Pancreas (tissue), 10 donors: ENCODE measurements around the gene CPED1. TPM values are rescaled to one million over a fixed set of nuclear protein-coding genes. Genes with fewer than 3 reads are reported as not detected.
A peak's percentile ranks its signal among the peaks of the same experiment; 100 is the strongest.

ENCODE experiments used
- ATAC-seq, 4 donors: fragments of 200-7000 bp; cut with Tn5 transposase; one replicate each; pipeline versions ENCODE4 v1.8.0 to v1.9.1; 2020; ENCODE audit warnings: mild to moderate bottlenecking in 4 of 4, moderate library complexity in 4 of 4
- DNase-seq, 6 donors: peaks; one replicate each; pipeline ENCODE4 v3.0.0-alpha.2; 2020
- FAIRE-seq: peaks from 2 replicates; lab custom pipeline; 2012; peaks lifted over from hg19 to GRCh38; lab: Jason Lieb, UNC
- H3K27ac ChIP-seq, 4 donors: fragments of 200-600 bp; sonication (generic); 1 replicate in 3 of 4; 2 replicates in 1 of 4; pipeline versions ENCODE4 v1.5.0 to v1.8.0; 2020
- H3K27me3 ChIP-seq, 4 donors: fragments of 200-600 bp; one replicate each; pipeline ENCODE4 v1.8.0; 2021
- H3K36me3 ChIP-seq, 3 donors: fragments of 200-600 bp; sonication (generic) in 1 of 3; one replicate each; pipeline versions ENCODE4 v1.5.0 to v1.8.0; 2020 to 2021
- H3K4me1 ChIP-seq, 3 donors: fragments of 200-600 bp; one replicate each; pipeline ENCODE4 v1.8.0; 2021
- H3K4me3 ChIP-seq, 4 donors: fragments of 200-600 bp; sonication (generic) in 2 of 4; one replicate each; pipeline versions ENCODE4 v1.5.0 to v1.8.0; 2020 to 2021
- H3K9me3 ChIP-seq, 4 donors: fragments of 200-600 bp; one replicate each; pipeline ENCODE4 v1.8.0; 2021
- WGBS, 2 donors: extraction: QIAGEN DNeasy Blood & Tissue Kit; methylation state at CpG; one replicate each; pipeline ENCODE4 v1.1.7; 2013; 5-methylcytosine and 5-hydroxymethylcytosine counted together
- intact Hi-C, 3 donors: fragments of 100-400 bp; cut with DNase I; formaldehyde crosslinking; loops; one replicate each; pipeline versions ENCODE4 v1.11.1 to v1.14.2; 2022
- polyA plus RNA-seq, 2 donors: library from polyadenylated mRNA; stranded (reverse); fragments of 200-250 nt; gene quantifications; one replicate each; pipeline ENCODE4 v1.2.3, GENCODE V29; 2013
- total RNA-seq, 6 donors: library from RNA; stranded (reverse); fragmentation: NEBNext Ultra II Directional in 4 of 6; extraction: Animal tissue kit (Norgen Biotek cat#: 25700) in 4 of 6; gene quantifications; one replicate each; pipeline versions ENCODE4 v1.2.1 to v1.2.4, GENCODE V29; 2021 to 2023
- TF ChIP-seq, protein P1 (sequence below), 4 donors: fragments of 200-600 bp; sonication (generic) in 3 of 4; IDR thresholded peaks; one replicate each; pipeline versions ENCODE4 v1.5.0 to v1.8.0; 2021; ENCODE audit warnings: antibody characterized with exemption in 4 of 4
- donor health status: healthy with polysubstance abuse.
- donor health status: DM: no; HTN: no; CAD: no; lungs with moderate emphysema.
- donor health status: DM: no; HTN: no; CAD: no.
- donor health status: control.
- donor health status: control.
- donor health status: Bipolar disorder and iron deficiency.
- donor health status: DM: yes; HTN: yes; CAD: no.
- donor health status: DM: no; HTN: no; CAD: no.
- donor health status: DM: no; HTN: no; CAD: no.
- donor health status: DM: yes; HTN: yes; CAD: no.

Gene CPED1
- total and polyA plus RNA-seq, 8 donors = 0.57 to 6.1 (median 1.3) TPM

DNA sequence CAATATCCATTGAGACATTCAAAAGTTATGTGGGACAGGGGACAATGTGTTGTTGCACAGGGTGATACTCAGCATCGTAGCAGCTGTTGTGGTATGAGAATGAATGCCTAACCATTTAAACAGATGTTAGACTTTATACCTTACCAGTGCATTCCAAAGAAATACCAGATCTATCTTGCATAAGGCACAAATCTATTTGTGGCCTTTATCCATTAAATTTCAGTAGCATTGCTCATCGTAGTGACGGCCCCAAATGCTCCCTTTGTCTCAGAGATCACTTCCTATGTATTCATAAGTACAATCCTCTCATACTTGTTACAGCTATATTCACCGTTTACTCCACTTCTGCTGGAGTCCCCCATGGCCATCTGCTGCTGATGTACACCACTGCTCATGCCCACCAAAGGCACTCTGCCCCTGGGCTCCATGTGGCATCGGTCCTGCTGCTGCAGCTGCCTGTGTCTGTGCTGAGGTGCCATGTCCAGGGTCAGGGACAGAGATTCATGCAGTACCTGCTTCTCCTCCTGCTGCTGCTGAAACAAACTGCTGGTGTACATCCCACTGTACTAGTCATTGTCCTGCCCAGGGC, 96.3 kb downstream of the CPED1 start:
- ATAC-seq = peak in 1 of 4 donors; percentile 25
- Histone ChIP-seq H3K36me3 (no peaks in the 10 kb centered on the region), H3K4me3 (no peak overlapping the region), H3K27me3 (no peaks in the 10 kb centered on the region), H3K27ac (no peak overlapping the region), H3K4me1 (no peaks in the 10 kb centered on the region), H3K9me3 (no peaks in the 10 kb centered on the region)
- TF ChIP-seq, protein P1, sequence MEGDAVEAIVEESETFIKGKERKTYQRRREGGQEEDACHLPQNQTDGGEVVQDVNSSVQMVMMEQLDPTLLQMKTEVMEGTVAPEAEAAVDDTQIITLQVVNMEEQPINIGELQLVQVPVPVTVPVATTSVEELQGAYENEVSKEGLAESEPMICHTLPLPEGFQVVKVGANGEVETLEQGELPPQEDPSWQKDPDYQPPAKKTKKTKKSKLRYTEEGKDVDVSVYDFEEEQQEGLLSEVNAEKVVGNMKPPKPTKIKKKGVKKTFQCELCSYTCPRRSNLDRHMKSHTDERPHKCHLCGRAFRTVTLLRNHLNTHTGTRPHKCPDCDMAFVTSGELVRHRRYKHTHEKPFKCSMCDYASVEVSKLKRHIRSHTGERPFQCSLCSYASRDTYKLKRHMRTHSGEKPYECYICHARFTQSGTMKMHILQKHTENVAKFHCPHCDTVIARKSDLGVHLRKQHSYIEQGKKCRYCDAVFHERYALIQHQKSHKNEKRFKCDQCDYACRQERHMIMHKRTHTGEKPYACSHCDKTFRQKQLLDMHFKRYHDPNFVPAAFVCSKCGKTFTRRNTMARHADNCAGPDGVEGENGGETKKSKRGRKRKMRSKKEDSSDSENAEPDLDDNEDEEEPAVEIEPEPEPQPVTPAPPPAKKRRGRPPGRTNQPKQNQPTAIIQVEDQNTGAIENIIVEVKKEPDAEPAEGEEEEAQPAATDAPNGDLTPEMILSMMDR (IDR thresholded peaks at IDR 0.05) = no peak
- intact Hi-C loops = loop anchor here in 1 of 3 donors (10.0 kb wide), 1 partner anchor 100 kb away; the partner anchor contains the start of gene CPED1
- peak in 1 of 6 donors; percentile 23 for DNase-seq
- 76 to 79% methylated on average over 5 of the region's 5 CpGs for WGBS, 2 donors
- no peak for FAIRE-seq

DNA sequence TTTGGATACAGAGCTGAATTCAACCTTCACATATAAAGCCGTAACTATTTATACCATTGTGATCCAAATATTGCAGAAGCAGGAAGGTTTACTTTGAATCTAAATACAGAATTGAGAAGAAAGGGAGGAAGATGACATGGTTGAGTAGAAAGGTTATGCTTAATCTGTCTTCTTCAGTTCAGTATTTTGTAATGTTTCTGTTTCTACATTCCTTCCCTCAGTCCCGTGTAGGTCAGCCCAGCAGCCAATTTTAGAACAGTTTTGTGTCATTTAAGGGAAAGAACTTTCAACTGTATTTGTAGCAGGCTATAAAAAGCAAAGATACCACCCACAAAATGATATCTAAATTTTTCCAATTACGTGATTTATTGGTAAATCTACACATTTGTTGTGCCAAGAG, 97.4 kb downstream of the CPED1 start:
- Histone ChIP-seq H3K36me3 (no peaks in the 10 kb centered on the region), H3K4me3 (no peak overlapping the region), H3K27ac (no peak overlapping the region), H3K4me1 (no peaks in the 10 kb centered on the region), H3K27me3 (no peaks in the 10 kb centered on the region), H3K9me3 (no peaks in the 10 kb centered on the region)
- TF ChIP-seq, protein P1 (IDR thresholded peaks at IDR 0.05) = no peak
- intact Hi-C loops = loop anchor here in 1 of 3 donors (10.0 kb wide), 1 partner anchor 101 kb away; the partner anchor contains the start of gene CPED1
- FAIRE-seq = no peak
- WGBS, 2 donors = 45 to 46% methylated on average over 3 of the region's 3 CpGs
- DNase-seq = no peak
- ATAC-seq = peak in 1 of 4 donors; percentile 40

GRCh38 chr7:121088870-121089269, 100.4 kb downstream of the CPED1 start:
- Histone ChIP-seq H3K27me3 (no peaks in the 10 kb centered on the region), H3K36me3 (no peaks in the 10 kb centered on the region), H3K4me1 (no peaks in the 10 kb centered on the region), H3K27ac (no peak overlapping the region), H3K9me3 (no peaks in the 10 kb centered on the region), H3K4me3 (no peak overlapping the region)
- TF ChIP-seq, protein P1 (IDR thresholded peaks at IDR 0.05) = no peak
- no peak for FAIRE-seq
- no peak for DNase-seq
- intact Hi-C loops = loop anchor here in 1 of 3 donors (10.0 kb wide), 1 partner anchor 104 kb away; the partner anchor contains the start of gene CPED1
- ATAC-seq = no peak

- Histone ChIP-seq H3K27ac (no peak overlapping the region), H3K9me3 (no peaks in the 10 kb centered on the region), H3K4me3 (no peak overlapping the region), H3K27me3 (no peaks in the 10 kb centered on the region), H3K36me3 (no peaks in the 10 kb centered on the region), H3K4me1 (no peaks in the 10 kb centered on the region)
- WGBS, 2 donors = 43 to 65% methylated on average over 2 of the region's 2 CpGs
- DNase-seq = no peak
- intact Hi-C loops = no loop called here
- ATAC-seq = no peak
- FAIRE-seq = no peak
- TF ChIP-seq, protein P1 (IDR thresholded peaks at IDR 0.05) = no peak
These were observed 106.3 kb downstream of the CPED1 start for GRCh38 chr7:121094829-121095228.

DNA sequence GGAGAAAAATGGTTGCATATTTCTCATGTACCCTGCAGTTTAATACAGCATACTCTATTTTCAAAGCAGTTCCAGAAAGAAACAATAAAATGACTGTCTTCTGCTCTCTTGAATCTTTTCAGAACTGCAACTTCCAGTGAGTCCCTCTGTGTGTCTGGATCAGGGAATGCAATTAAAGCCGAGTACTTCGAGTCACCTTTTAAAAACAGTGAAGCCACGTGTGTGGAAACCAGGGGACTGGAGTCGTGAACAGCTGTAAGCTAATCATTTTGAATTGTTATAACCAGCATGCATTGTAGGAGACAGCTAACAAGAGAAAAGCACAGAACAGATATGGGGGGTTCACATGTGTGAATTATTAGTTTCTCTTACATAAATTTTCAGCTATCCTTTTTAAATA, 109.1 kb downstream of the CPED1 start:
- FAIRE-seq (no peak), DNase-seq (no peak), ATAC-seq (no peak)
- H3K4me1 ChIP-seq = peaks cover 0 to 3% (median 0%) of the 10 kb centered on the region in 3 donors
- H3K27me3 ChIP-seq = no peaks in the 10 kb centered on the region
- intact Hi-C loops = no loop called here
- H3K36me3 ChIP-seq = no peaks in the 10 kb centered on the region
- H3K27ac ChIP-seq = no peak overlapping the region
- no peak overlapping the region for H3K4me3 ChIP-seq
- H3K9me3 ChIP-seq = no peaks in the 10 kb centered on the region
- WGBS, 2 donors = 46 to 49% methylated on average over 4 of the region's 4 CpGs
- TF ChIP-seq, protein P1 (IDR thresholded peaks at IDR 0.05) = no peak
